Right lobe of liver (tissue), 4 donors: Measurements from ENCODE around the gene FAM32A.

ENCODE experiments used
- POLR2A ChIP-seq: fragments of 450-650 bp; IDR thresholded peaks from one replicate; pipeline ENCODE4 v1.6.1; 2017; ENCODE audit warnings: antibody characterized with exemption, mild to moderate bottlenecking
- TF ChIP-seq, protein P1 (sequence below), 4 donors: fragments of 200-600 bp in 3 of 4; fragments of 450-650 bp in 1 of 4; IDR thresholded peaks; one replicate each; pipeline versions ENCODE4 v1.5.1 to v1.8.0; 2016 to 2022; ENCODE audit warnings: antibody characterized with exemption in 4 of 4, mild to moderate bottlenecking in 2 of 4
- donor health status: DM: no; HTN: no; CAD: no.
- donor health status: DM: no; HTN: no; CAD: no.
- donor health status: DM: no; HTN: yes; CAD: no.

DNA sequence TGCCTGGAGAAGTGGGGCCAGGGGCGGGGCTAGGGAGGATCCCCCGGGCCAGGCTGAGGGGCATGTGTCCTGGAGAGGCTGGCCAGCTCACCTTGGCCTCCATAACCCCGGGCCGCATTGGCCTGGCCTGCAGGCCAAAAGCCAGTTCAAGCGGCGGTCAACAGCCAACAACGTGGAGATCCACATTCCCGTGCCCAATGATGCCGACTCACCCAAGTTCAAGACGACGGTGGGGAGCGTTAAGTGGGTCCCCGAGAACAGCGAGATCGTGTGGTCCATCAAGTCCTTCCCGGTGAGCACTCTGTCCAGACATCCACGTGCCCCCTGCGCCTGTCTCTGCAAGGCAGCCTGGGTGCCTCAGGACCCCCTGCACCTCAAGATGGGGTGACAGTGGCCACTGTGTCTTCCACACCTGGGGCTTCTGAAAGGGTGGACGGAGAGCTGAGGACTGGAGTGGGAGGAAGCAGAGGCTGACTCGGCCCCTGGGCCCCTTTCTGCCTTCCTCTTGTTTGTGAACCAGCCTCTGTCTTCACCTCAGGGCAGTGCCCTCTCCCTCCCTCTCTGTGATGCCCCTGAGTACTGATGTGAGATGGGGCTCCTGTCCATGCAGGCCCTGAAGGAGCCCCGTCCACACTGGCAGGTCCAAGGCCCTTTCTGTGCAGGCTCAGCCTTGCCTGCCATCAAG, 43.6 kb downstream of the FAM32A start:
- TF ChIP-seq, protein P1, sequence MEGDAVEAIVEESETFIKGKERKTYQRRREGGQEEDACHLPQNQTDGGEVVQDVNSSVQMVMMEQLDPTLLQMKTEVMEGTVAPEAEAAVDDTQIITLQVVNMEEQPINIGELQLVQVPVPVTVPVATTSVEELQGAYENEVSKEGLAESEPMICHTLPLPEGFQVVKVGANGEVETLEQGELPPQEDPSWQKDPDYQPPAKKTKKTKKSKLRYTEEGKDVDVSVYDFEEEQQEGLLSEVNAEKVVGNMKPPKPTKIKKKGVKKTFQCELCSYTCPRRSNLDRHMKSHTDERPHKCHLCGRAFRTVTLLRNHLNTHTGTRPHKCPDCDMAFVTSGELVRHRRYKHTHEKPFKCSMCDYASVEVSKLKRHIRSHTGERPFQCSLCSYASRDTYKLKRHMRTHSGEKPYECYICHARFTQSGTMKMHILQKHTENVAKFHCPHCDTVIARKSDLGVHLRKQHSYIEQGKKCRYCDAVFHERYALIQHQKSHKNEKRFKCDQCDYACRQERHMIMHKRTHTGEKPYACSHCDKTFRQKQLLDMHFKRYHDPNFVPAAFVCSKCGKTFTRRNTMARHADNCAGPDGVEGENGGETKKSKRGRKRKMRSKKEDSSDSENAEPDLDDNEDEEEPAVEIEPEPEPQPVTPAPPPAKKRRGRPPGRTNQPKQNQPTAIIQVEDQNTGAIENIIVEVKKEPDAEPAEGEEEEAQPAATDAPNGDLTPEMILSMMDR (IDR thresholded peaks at IDR 0.05) = no peak
- TF ChIP-seq POLR2A = no peak
